ENCODE results near the gene ID3.

Gene ID3

DNA sequence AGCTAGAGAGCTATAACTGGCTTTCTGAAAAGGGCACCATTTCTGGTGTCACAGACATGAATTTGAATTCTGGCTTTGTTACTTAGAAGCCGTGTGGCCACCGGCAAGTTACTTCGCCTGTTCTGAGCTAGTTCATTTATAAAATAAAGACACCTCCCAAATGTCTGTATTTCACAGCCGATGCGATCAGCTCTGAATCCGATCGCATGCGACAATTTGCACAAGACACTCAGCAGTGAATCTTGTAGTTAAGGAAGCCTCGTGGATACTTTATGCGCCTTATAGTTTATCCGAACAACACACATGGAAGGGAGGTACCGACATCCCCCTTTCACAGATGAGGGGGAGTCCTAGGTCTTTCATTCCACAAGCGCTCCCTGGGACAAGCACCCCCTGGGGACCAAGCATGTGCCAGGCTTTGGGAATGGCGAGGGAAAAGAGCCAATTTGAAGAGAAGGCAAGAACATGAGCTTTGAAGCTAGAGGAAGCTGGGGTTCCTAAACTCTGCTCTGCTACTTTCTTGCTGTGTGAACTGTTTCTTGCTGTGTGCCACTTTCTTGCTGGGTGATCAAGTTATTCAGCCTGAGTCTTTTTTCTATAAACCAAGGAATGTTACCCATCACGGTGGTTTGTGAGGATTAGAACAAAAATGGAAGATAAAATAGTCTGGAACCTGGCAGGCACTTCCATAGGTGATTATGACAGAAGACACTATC, 3.9 kb downstream of the ID3 start (continued):
- TF ChIP-seq ZNF37A (tag by site-specific recombination; IDR thresholded peaks at IDR 0.05) (no peak), ZXDB (tag by site-specific recombination; IDR thresholded peaks at IDR 0.05) (peak; percentile 10; the same call in 1 of the 2 replicates), ZNF341 (tag by site-specific recombination; IDR thresholded peaks at IDR 0.05; ENCODE audit: low read depth) (peak; percentile 5; the same call in 1 of the 2 replicates), HOXC10 (CRISPR knock-in tag; IDR thresholded peaks at IDR 0.05) (0 out of 2 replicates have a peak, but pooled peaks have one; percentile 46), ZNF335 (tag by site-specific recombination; conservative IDR thresholded peaks at IDR 0.05) (peak; percentile 50), ZNF157 (tag by site-specific recombination; IDR thresholded peaks at IDR 0.05) (no peak)

DNA sequence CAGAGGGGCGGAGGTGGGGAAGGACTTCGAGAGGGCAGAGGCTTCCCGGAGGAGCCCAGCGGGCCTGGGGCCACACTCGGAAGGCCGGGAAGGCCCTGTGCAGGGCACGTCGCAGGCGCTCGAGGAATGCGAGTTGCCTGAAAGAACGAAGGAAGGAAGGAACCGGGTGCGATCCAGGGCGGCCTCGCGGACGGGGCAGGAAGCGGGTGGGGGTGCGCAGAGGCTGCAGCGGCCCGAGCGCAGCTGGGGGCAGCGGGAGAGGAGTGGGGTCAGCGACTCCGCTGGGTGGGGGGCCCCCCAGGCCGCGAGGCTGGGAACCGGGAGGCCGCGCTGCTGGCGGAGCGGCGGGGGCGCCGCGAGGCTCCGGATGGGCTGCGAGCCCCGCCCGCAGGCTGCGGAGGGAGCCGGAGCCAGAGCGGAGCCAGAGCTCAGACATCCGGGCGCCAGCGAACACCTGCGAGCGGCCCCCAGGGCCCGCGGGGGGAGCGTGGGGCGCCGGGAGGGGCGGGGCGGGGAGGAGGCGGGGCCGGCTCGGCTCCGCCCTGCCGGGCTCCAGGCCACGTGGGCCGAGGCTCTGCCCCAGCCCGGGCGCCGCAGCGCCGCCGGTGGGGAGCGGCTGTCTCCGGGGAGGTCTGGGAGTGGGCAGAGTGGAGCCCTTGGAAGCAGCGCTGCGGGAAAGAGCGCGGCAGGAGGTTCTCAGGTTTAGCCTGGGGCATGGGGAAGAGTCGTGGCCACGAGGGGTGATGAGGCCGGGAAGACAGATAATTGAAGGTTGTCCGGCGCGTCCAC, 4.6 kb downstream of the ID3 start:
- peak overlapping the region; percentile 97 for H3K27ac ChIP-seq (ENCODE audit: extremely low read depth, low read depth, low read length)
- POLR2A ChIA-PET: interaction anchor here (0.6 to 7.0 kb wide), 14 partner anchors 9 to 243 kb away, joined by 3 to 60 read pairs (median 4); partner anchors contain the start of gene RPL11
- CTCF ChIA-PET: interaction anchor here (0.7 to 18.2 kb wide), 7 partner anchors 10 to 111 kb away, joined by 3 to 506 read pairs (median 5); no protein-coding TSS in a partner anchor
- peaks cover 0 to 27% of the 10 kb centered on the region in 2 experiments; a peak in 1 of 3 replicates for H3K36me3 ChIP-seq (ENCODE audit: control insufficient read depth in 2 of 2, insufficient read depth in 1 of 2, low read length in 2 of 2)
- H3K4me1 ChIP-seq (ENCODE audit: control insufficient read depth, insufficient read depth, low read length): peaks cover 24% of the 10 kb centered on the region
- peak overlapping the region; percentile 39 for H3K4me3 ChIP-seq (ENCODE audit: low read depth, low read length)
- no peaks in the 10 kb centered on the region for H3K9me3 ChIP-seq (ENCODE audit: control insufficient read depth, insufficient read depth, low read depth, low read length)
- peak; percentile 74; the same call in 1 of the 2 replicates for TF ChIP-seq ZSCAN30 (tag by site-specific recombination; IDR thresholded peaks at IDR 0.05)
- TF ChIP-seq ZNF843 (tag by site-specific recombination; IDR thresholded peaks at IDR 0.05): 0 out of 2 replicates have a peak, but pooled peaks have one; percentile 23
- TF ChIP-seq ZNF416 (tag by site-specific recombination; IDR thresholded peaks at IDR 0.05): no peak
- peak; percentile 14; the same call in 1 of the 2 replicates for TF ChIP-seq SP2 (tag by site-specific recombination; IDR thresholded peaks at IDR 0.05)
- TF ChIP-seq, protein P1, sequence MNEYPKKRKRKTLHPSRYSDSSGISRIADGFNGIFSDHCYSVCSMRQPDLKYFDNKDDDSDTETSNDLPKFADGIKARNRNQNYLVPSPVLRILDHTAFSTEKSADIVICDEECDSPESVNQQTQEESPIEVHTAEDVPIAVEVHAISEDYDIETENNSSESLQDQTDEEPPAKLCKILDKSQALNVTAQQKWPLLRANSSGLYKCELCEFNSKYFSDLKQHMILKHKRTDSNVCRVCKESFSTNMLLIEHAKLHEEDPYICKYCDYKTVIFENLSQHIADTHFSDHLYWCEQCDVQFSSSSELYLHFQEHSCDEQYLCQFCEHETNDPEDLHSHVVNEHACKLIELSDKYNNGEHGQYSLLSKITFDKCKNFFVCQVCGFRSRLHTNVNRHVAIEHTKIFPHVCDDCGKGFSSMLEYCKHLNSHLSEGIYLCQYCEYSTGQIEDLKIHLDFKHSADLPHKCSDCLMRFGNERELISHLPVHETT (tag by site-specific recombination; IDR thresholded peaks at IDR 0.05): no peak
- TF ChIP-seq MYNN (tag by site-specific recombination; IDR thresholded peaks at IDR 0.05; ENCODE audit: borderline replicate concordance): no peak
- TF ChIP-seq, protein P2, sequence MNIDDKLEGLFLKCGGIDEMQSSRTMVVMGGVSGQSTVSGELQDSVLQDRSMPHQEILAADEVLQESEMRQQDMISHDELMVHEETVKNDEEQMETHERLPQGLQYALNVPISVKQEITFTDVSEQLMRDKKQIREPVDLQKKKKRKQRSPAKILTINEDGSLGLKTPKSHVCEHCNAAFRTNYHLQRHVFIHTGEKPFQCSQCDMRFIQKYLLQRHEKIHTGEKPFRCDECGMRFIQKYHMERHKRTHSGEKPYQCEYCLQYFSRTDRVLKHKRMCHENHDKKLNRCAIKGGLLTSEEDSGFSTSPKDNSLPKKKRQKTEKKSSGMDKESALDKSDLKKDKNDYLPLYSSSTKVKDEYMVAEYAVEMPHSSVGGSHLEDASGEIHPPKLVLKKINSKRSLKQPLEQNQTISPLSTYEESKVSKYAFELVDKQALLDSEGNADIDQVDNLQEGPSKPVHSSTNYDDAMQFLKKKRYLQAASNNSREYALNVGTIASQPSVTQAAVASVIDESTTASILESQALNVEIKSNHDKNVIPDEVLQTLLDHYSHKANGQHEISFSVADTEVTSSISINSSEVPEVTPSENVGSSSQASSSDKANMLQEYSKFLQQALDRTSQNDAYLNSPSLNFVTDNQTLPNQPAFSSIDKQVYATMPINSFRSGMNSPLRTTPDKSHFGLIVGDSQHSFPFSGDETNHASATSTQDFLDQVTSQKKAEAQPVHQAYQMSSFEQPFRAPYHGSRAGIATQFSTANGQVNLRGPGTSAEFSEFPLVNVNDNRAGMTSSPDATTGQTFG (tag by site-specific recombination; IDR thresholded peaks at IDR 0.05; ENCODE audit: borderline replicate concordance): no peak
- no peak for TF ChIP-seq ZNF677 (tag by site-specific recombination; IDR thresholded peaks at IDR 0.05)
- TF ChIP-seq ZNF791 (tag by site-specific recombination; IDR thresholded peaks at IDR 0.05): no peak
- no peak for TF ChIP-seq ZNF223 (tag by site-specific recombination; IDR thresholded peaks at IDR 0.05)
- TF ChIP-seq ZNF837 (tag by site-specific recombination; IDR thresholded peaks at IDR 0.05): no peak
- TF ChIP-seq HOXC10 (CRISPR knock-in tag; IDR thresholded peaks at IDR 0.05): no peak
- TF ChIP-seq ZNF660 (tag by site-specific recombination; IDR thresholded peaks at IDR 0.05): peak; percentile 34
- no peak; the same call in 1 of the 2 replicates for TF ChIP-seq ZFHX2 (tag by site-specific recombination; conservative IDR thresholded peaks at IDR 0.05)
- peak; percentile 52 for TF ChIP-seq WT1 (tag by site-specific recombination; IDR thresholded peaks at IDR 0.05)
- TF ChIP-seq ZNF366 (tag by site-specific recombination; conservative IDR thresholded peaks at IDR 0.05): peak; percentile 48
- no peak for TF ChIP-seq MEIS1 (CRISPR knock-in tag; IDR thresholded peaks at IDR 0.05; ENCODE audit: borderline replicate concordance)
- TF ChIP-seq, protein P3, sequence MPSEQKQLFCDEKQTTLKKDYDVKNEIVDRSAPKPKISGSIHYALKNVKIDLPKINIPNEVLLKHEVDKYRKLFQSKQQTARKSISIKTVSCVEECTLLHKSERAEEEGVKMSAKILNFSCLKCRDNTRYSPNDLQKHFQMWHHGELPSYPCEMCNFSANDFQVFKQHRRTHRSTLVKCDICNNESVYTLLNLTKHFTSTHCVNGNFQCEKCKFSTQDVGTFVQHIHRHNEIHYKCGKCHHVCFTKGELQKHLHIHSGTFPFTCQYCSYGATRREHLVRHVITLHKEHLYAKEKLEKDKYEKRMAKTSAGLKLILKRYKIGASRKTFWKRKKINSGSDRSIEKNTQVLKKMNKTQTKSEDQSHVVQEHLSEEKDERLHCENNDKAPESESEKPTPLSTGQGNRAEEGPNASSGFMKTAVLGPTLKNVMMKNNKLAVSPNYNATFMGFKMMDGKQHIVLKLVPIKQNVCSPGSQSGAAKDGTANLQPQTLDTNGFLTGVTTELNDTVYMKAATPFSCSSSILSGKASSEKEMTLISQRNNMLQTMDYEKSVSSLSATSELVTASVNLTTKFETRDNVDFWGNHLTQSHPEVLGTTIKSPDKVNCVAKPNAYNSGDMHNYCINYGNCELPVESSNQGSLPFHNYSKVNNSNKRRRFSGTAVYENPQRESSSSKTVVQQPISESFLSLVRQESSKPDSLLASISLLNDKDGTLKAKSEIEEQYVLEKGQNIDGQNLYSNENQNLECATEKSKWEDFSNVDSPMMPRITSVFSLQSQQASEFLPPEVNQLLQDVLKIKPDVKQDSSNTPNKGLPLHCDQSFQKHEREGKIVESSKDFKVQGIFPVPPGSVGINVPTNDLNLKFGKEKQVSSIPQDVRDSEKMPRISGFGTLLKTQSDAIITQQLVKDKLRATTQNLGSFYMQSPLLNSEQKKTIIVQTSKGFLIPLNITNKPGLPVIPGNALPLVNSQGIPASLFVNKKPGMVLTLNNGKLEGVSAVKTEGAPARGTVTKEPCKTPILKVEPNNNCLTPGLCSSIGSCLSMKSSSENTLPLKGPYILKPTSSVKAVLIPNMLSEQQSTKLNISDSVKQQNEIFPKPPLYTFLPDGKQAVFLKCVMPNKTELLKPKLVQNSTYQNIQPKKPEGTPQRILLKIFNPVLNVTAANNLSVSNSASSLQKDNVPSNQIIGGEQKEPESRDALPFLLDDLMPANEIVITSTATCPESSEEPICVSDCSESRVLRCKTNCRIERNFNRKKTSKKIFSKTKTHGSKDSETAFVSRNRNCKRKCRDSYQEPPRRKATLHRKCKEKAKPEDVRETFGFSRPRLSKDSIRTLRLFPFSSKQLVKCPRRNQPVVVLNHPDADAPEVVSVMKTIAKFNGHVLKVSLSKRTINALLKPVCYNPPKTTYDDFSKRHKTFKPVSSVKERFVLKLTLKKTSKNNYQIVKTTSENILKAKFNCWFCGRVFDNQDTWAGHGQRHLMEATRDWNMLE (tag by site-specific recombination; conservative IDR thresholded peaks at IDR 0.05; ENCODE audit: low read depth): no peak
- no peak for TF ChIP-seq ZNF112 (tag by site-specific recombination; IDR thresholded peaks at IDR 0.05)
- TF ChIP-seq ZNF23 (tag by site-specific recombination; IDR thresholded peaks at IDR 0.05; ENCODE audit: borderline replicate concordance): no peak
- no peak for TF ChIP-seq ZNF133 (tag by site-specific recombination; IDR thresholded peaks at IDR 0.05)
- peak; percentile 55; the same call in 1 of the 2 replicates for TF ChIP-seq ZXDB (tag by site-specific recombination; IDR thresholded peaks at IDR 0.05)
- no peak for TF ChIP-seq ZNF596 (tag by site-specific recombination; IDR thresholded peaks at IDR 0.05)

All from HEK293 (cell line).